ENCODE data around the gene EDRF1. TPM values are rescaled to one million over a fixed set of nuclear protein-coding genes. Genes with fewer than 3 reads are reported as not detected.
A peak's percentile ranks its signal among the peaks of the same experiment; 100 is the strongest.

Gene EDRF1
- total RNA-seq, 4 donors from 2014 or later = 20.1 to 29.0 (median 24.3) TPM

GRCh38 chr10:125765835-125766234 lies 46.3 kb downstream of the EDRF1 start:
- no peak for TF ChIP-seq EP300 (IDR thresholded peaks at IDR 0.05)
- TF ChIP-seq POLR2A (IDR thresholded peaks at IDR 0.05) = no peak
- TF ChIP-seq CTCF (IDR thresholded peaks at IDR 0.05) = no peak
- H3K9me3 ChIP-seq = no peaks in the 10 kb centered on the region
- 92 to 97% methylated on average over 2 of the region's 2 CpGs for WGBS, 2 donors
- no peak overlapping the region for H3K27ac ChIP-seq
- H3K36me3 ChIP-seq = peaks cover 8 to 78% (median 9%) of the 10 kb centered on the region in 3 donors
- no peak overlapping the region for H3K4me3 ChIP-seq
- no peaks in the 10 kb centered on the region for H3K27me3 ChIP-seq
- no peak for DNase-seq (ENCODE audit: low spot score in 2 of 2)
- H3K4me1 ChIP-seq = peaks cover 0 to 11% (median 0%) of the 10 kb centered on the region in 4 donors

GRCh38 chr10:125766511-125766910 lies 47.0 kb downstream of the EDRF1 start:
- no peak overlapping the region for H3K27ac ChIP-seq
- 78 to 81% methylated on average over 4 of the region's 4 CpGs for WGBS, 2 donors
- H3K36me3 ChIP-seq = peaks cover 8 to 71% (median 9%) of the 10 kb centered on the region in 3 donors
- H3K27me3 ChIP-seq = no peaks in the 10 kb centered on the region
- no peak for TF ChIP-seq POLR2A (IDR thresholded peaks at IDR 0.05)
- no peak for TF ChIP-seq EP300 (IDR thresholded peaks at IDR 0.05)
- no peak for TF ChIP-seq CTCF (IDR thresholded peaks at IDR 0.05)
- peaks cover 0 to 11% (median 0%) of the 10 kb centered on the region in 4 donors for H3K4me1 ChIP-seq
- no peak overlapping the region for H3K4me3 ChIP-seq
- DNase-seq (ENCODE audit: low spot score in 2 of 2) = no peak
- no peaks in the 10 kb centered on the region for H3K9me3 ChIP-seq

GRCh38 chr10:125768219-125768855 lies 48.8 kb downstream of the EDRF1 start:
- Histone ChIP-seq H3K27me3 (no peaks in the 10 kb centered on the region), H3K27ac (peak overlapping the region in 1 of 4 donors; percentile 35), H3K4me3 (no peak overlapping the region), H3K36me3 (peaks cover 8 to 53% (median 8%) of the 10 kb centered on the region in 3 donors), H3K9me3 (no peaks in the 10 kb centered on the region), H3K4me1 (peaks cover 0 to 11% (median 0%) of the 10 kb centered on the region in 4 donors)
- no peak for DNase-seq (ENCODE audit: low spot score in 2 of 2)
- no peak for TF ChIP-seq POLR2A (IDR thresholded peaks at IDR 0.05)
- TF ChIP-seq EP300 (IDR thresholded peaks at IDR 0.05) = no peak
- no peak for TF ChIP-seq CTCF (IDR thresholded peaks at IDR 0.05)
- WGBS, 2 donors = 36 to 45% methylated on average over 4 of the region's 4 CpGs

- TF ChIP-seq EP300 (IDR thresholded peaks at IDR 0.05) = no peak
- no peak for TF ChIP-seq POLR2A (IDR thresholded peaks at IDR 0.05)
- TF ChIP-seq CTCF (IDR thresholded peaks at IDR 0.05) = no peak
- Histone ChIP-seq H3K4me3 (no peak overlapping the region), H3K27me3 (no peaks in the 10 kb centered on the region), H3K36me3 (peaks cover 5 to 45% (median 8%) of the 10 kb centered on the region in 3 donors), H3K4me1 (peaks cover 0 to 11% (median 0%) of the 10 kb centered on the region in 4 donors), H3K27ac (no peak overlapping the region), H3K9me3 (no peaks in the 10 kb centered on the region)
- 89 to 90% methylated on average over 12 of the region's 12 CpGs for WGBS, 2 donors
- no peak for DNase-seq (ENCODE audit: low spot score in 2 of 2)
These were observed 49.7 kb downstream of the EDRF1 start for GRCh38 chr10:125769175-125769574.

GRCh38 chr10:125770844-125771243 lies 51.3 kb downstream of the EDRF1 start:
- WGBS, 2 donors = 84 to 86% methylated on average over 5 of the region's 5 CpGs
- Histone ChIP-seq H3K27ac (no peak overlapping the region), H3K4me1 (peaks cover 0 to 11% (median 0%) of the 10 kb centered on the region in 4 donors), H3K27me3 (peaks cover 0 to 3% of the 10 kb centered on the region in 2 donors), H3K4me3 (no peak overlapping the region), H3K36me3 (peaks cover 0 to 28% (median 0%) of the 10 kb centered on the region in 3 donors), H3K9me3 (no peaks in the 10 kb centered on the region)
- DNase-seq (ENCODE audit: low spot score in 2 of 2) = no peak
- TF ChIP-seq EP300 (IDR thresholded peaks at IDR 0.05) (no peak), POLR2A (IDR thresholded peaks at IDR 0.05) (no peak), CTCF (IDR thresholded peaks at IDR 0.05) (no peak)
